Gastrocnemius medialis (tissue), 4 donors: ENCODE data around the gene TNC. TPM values are rescaled to one million over a fixed set of nuclear protein-coding genes. Genes with fewer than 3 reads are reported as not detected.

Source experiments
- ATAC-seq, 2 donors: fragments of 150-250 bp; one replicate each; pipeline ENCODE4 v1.9.1; 2016
- DNase-seq, 2 donors: peaks; one replicate each; pipeline ENCODE4 v3.0.0-alpha.2; 2019
- H3K27ac ChIP-seq, 4 donors: fragments of 200-600 bp; sonication (generic); 1 replicate in 1 of 4; 2 replicates in 3 of 4; pipeline ENCODE4 v1.5.1; 2016 to 2018; ENCODE audit warnings: mild to moderate bottlenecking in 2 of 4, moderate library complexity in 1 of 4
- H3K27me3 ChIP-seq, 3 donors: fragments of 200-600 bp; sonication (generic) in 2 of 3; 1 replicate in 1 of 3; 2 replicates in 2 of 3; pipeline versions ENCODE4 v1.5.1 to v1.6.0; 2016 to 2019; ENCODE audit warnings: mild to moderate bottlenecking in 1 of 3, moderate library complexity in 1 of 3
- H3K36me3 ChIP-seq, 2 donors: fragments of 200-600 bp; sonication (generic) in 1 of 2; one replicate each; pipeline ENCODE4 v1.5.1; 2017 to 2018
- H3K4me1 ChIP-seq, 2 donors: fragments of 200-600 bp; sonication (generic) in 1 of 2; one replicate each; pipeline ENCODE4 v1.5.1; 2016 to 2017; ENCODE audit warnings: mild to moderate bottlenecking in 2 of 2
- H3K4me3 ChIP-seq, 4 donors: fragments of 200-600 bp; sonication (generic) in 3 of 4; 1 replicate in 1 of 4; 2 replicates in 3 of 4; pipeline ENCODE4 v1.5.1; 2016 to 2019; ENCODE audit warnings: mild to moderate bottlenecking in 2 of 4
- H3K9me3 ChIP-seq, 3 donors: fragments of 200-600 bp; sonication (generic) in 2 of 3; 1 replicate in 1 of 3; 2 replicates in 2 of 3; pipeline ENCODE4 v1.5.1; 2016 to 2019
- CTCF ChIP-seq, 5 experiments: fragments of 450-650 bp in 3 of 5; fragments of 200-600 bp in 2 of 5; sonication (generic) in 2 of 5; IDR thresholded peaks in 4 of 5; conservative IDR thresholded peaks in 1 of 5; 1 replicate in 4 of 5; 2 replicates in 1 of 5; pipeline ENCODE4 v1.5.1; 2016 to 2019; ENCODE audit warnings: antibody characterized with exemption in 5 of 5, mild to moderate bottlenecking in 3 of 5, moderate library complexity in 3 of 5
- POLR2A ChIP-seq, 2 donors: fragments of 450-650 bp; IDR thresholded peaks; one replicate each; pipeline ENCODE4 v1.6.1; 2017; ENCODE audit warnings: antibody characterized with exemption in 2 of 2, mild to moderate bottlenecking in 2 of 2, moderate library complexity in 2 of 2
- in situ Hi-C, 4 donors: fragments of 200-750 bp; cut with MboI; loops; one replicate each; pipeline versions ENCODE4 v1.15.0 to v1.8.0; 2017; ENCODE audit warnings: low sequenced_read_pairs in 4 of 4
- intact Hi-C: fragments of 100-400 bp; cut with DNase I; formaldehyde crosslinking; loops from one replicate; pipeline ENCODE4 v1.15.1; 2023; ENCODE audit warnings: low total_unique reads
- total RNA-seq, 4 donors: library from RNA; depleted of rRNA; stranded (reverse); fragments of >200 nt; gene quantifications; one replicate each; pipeline versions ENCODE4 v1.1.0 to v1.2.3, GENCODE V29; 2016

TNC gene
- total RNA-seq, 4 donors from 2014 or later: 4.3 to 17.6 (median 10.7) TPM; not detected in 1

GRCh38 chr9:115073456-115073855, 44.5 kb downstream of the TNC start:
- Histone ChIP-seq H3K27me3 (no peaks in the 10 kb centered on the region), H3K4me3 (no peak overlapping the region), H3K4me1 (no peaks in the 10 kb centered on the region), H3K27ac (no peak overlapping the region), H3K9me3 (no peaks in the 10 kb centered on the region), H3K36me3 (no peaks in the 10 kb centered on the region)
- intact Hi-C loops (no loop called here), in situ Hi-C loops (no loop called here)
- ATAC-seq (no peak), DNase-seq (no peak)
- TF ChIP-seq CTCF (IDR thresholded peaks at IDR 0.05 in 4 of 5, conservative IDR thresholded peaks at IDR 0.05 in 1 of 5) (no peak), POLR2A (IDR thresholded peaks at IDR 0.05) (no peak)

- ATAC-seq (no peak), DNase-seq (no peak)
- intact Hi-C loops (no loop called here), in situ Hi-C loops (no loop called here)
- no peaks in the 10 kb centered on the region for H3K36me3 ChIP-seq
- no peaks in the 10 kb centered on the region for H3K9me3 ChIP-seq
- H3K27ac ChIP-seq: no peak overlapping the region
- TF ChIP-seq CTCF (IDR thresholded peaks at IDR 0.05 in 4 of 5, conservative IDR thresholded peaks at IDR 0.05 in 1 of 5) (no peak), POLR2A (IDR thresholded peaks at IDR 0.05) (no peak)
- no peak overlapping the region for H3K4me3 ChIP-seq
- no peaks in the 10 kb centered on the region for H3K4me1 ChIP-seq
- no peaks in the 10 kb centered on the region for H3K27me3 ChIP-seq
Observed at GRCh38 chr9:115071176-115071575, 46.8 kb downstream of the TNC start.

- ATAC-seq (no peak), DNase-seq (no peak)
- Histone ChIP-seq H3K4me3 (no peak overlapping the region), H3K9me3 (no peaks in the 10 kb centered on the region), H3K36me3 (no peaks in the 10 kb centered on the region), H3K4me1 (no peaks in the 10 kb centered on the region), H3K27me3 (no peaks in the 10 kb centered on the region), H3K27ac (no peak overlapping the region)
- intact Hi-C loops: no loop called here
- TF ChIP-seq POLR2A (IDR thresholded peaks at IDR 0.05) (no peak), CTCF (IDR thresholded peaks at IDR 0.05 in 4 of 5, conservative IDR thresholded peaks at IDR 0.05 in 1 of 5) (no peak)
- in situ Hi-C loops: no loop called here
Observed at GRCh38 chr9:115069771-115070170, 48.2 kb downstream of the TNC start.

- intact Hi-C loops: no loop called here
- no peaks in the 10 kb centered on the region for H3K27me3 ChIP-seq
- no peaks in the 10 kb centered on the region for H3K9me3 ChIP-seq
- H3K4me3 ChIP-seq: no peak overlapping the region
- no peak overlapping the region for H3K27ac ChIP-seq
- no peak for ATAC-seq
- H3K36me3 ChIP-seq: no peaks in the 10 kb centered on the region
- TF ChIP-seq CTCF (IDR thresholded peaks at IDR 0.05 in 4 of 5, conservative IDR thresholded peaks at IDR 0.05 in 1 of 5): no peak
- in situ Hi-C loops: no loop called here
- no peak for DNase-seq
- H3K4me1 ChIP-seq: no peaks in the 10 kb centered on the region
Observed at GRCh38 chr9:115069302-115069701, 48.7 kb downstream of the TNC start.

- intact Hi-C loops (no loop called here), in situ Hi-C loops (no loop called here)
- TF ChIP-seq POLR2A (IDR thresholded peaks at IDR 0.05) (no peak), CTCF (IDR thresholded peaks at IDR 0.05 in 4 of 5, conservative IDR thresholded peaks at IDR 0.05 in 1 of 5) (no peak)
- Histone ChIP-seq H3K27me3 (no peaks in the 10 kb centered on the region), H3K9me3 (no peaks in the 10 kb centered on the region), H3K4me3 (no peak overlapping the region), H3K36me3 (no peaks in the 10 kb centered on the region), H3K4me1 (no peaks in the 10 kb centered on the region), H3K27ac (no peak overlapping the region)
- DNase-seq: no peak
- ATAC-seq: no peak
Observed at GRCh38 chr9:115068031-115068430, 49.9 kb downstream of the TNC start.
